NCI-H510A (cell line): ENCODE data around the gene SLX4IP.
A peak's percentile ranks its signal among the peaks of the same experiment; 100 is the strongest.

Experiments used
- DNase-seq: peaks from one replicate; lab custom pipeline; 2025; lab: John Stamatoyannopoulos, UW

Gene SLX4IP

GRCh38 chr20:10666221-10667076, 231.3 kb downstream of the SLX4IP start:
- no peak for DNase-seq

GRCh38 chr20:10667077-10667401, 231.9 kb downstream of the SLX4IP start:
- no peak for DNase-seq

GRCh38 chr20:10667560-10668167, 232.6 kb downstream of the SLX4IP start:
- DNase-seq, result no peak

- no peak for DNase-seq
These were observed 233.7 kb downstream of the SLX4IP start for GRCh38 chr20:10668677-10669368.

- no peak for DNase-seq
These were observed 234.8 kb downstream of the SLX4IP start for GRCh38 chr20:10669843-10670446.

GRCh38 chr20:10670501-10671220, 235.6 kb downstream of the SLX4IP start:
- no peak for DNase-seq

GRCh38 chr20:10671221-10671918, 236.3 kb downstream of the SLX4IP start:
- DNase-seq, result peak; percentile 40

- peak; percentile 40 for DNase-seq
These were observed 237.0 kb downstream of the SLX4IP start for GRCh38 chr20:10671919-10672623.

- peak; percentile 50 for DNase-seq
These were observed 237.6 kb downstream of the SLX4IP start for GRCh38 chr20:10672624-10673127.

- peak; percentile 37 for DNase-seq
These were observed 238.2 kb downstream of the SLX4IP start for GRCh38 chr20:10673176-10673841.

GRCh38 chr20:10673842-10674683, 239.0 kb downstream of the SLX4IP start, which contains the start of gene JAG1:
JAG1 (minus strand) TSS chr20:10673999; CDS start chr20:10673530, 469 bp downstream.
- peak; percentile 93 for DNase-seq

- peak; percentile 78 for DNase-seq
These were observed 239.8 kb downstream of the SLX4IP start for GRCh38 chr20:10674684-10675449.

GRCh38 chr20:10675450-10675848, 240.3 kb downstream of the SLX4IP start:
- DNase-seq, result no peak

- no peak for DNase-seq
These were observed 241.4 kb downstream of the SLX4IP start for GRCh38 chr20:10676518-10676917.
